ENCODE data around the gene ACOXL. TPM values are rescaled to one million over a fixed set of nuclear protein-coding genes. Genes with fewer than 3 reads are reported as not detected.

Gene ACOXL
- total and polyA plus RNA-seq, 4 donors: 4.4 to 32.8 (median 12.2) TPM

DNA sequence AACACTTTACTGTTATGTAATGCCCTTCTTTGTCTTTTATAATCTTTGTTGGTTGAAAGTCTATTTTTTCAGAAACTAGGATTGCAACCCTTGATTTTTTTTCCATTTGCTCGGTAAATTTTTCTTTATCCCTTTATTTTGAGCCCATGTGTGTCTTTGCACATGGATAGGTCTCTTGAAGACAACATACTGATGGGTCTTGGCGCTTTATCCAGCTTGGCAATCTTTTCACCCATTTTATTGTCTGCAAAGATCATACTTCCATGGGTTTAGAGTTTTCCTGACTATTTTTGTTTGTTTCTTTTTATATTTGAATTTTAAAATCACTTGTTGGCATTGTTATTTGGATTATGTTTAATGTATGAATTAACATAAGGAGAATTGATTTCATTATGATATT lies 27.0 kb downstream of the ACOXL start:
- no peak for ATAC-seq (ENCODE audit: insufficient read depth, low FRiP score)
- peaks cover 0 to 7% (median 3%) of the 10 kb centered on the region in 4 donors for H3K9me3 ChIP-seq (ENCODE audit: control insufficient read depth in 4 of 4, insufficient read depth in 3 of 4, low read length in 3 of 4)
- 91 to 92% methylated on average over 2 of the region's 2 CpGs for WGBS, 2 donors
- DNase-seq: no peak
- no peak for TF ChIP-seq CTCF (IDR thresholded peaks at IDR 0.05; ENCODE audit: control extremely low read depth, extremely low read depth)
- H3K4me1 ChIP-seq (ENCODE audit: control insufficient read depth in 5 of 5, insufficient read depth in 5 of 5, low read length in 5 of 5): peaks cover 0 to 2% (median 0%) of the 10 kb centered on the region in 5 donors
- H3K36me3 ChIP-seq (ENCODE audit: control insufficient read depth in 4 of 4, insufficient read depth in 4 of 4, low read length in 4 of 4): no peaks in the 10 kb centered on the region
- H3K4me3 ChIP-seq: no peak overlapping the region
- H3K9ac ChIP-seq (ENCODE audit: insufficient read depth in 1 of 2, low read length in 2 of 2): no peak overlapping the region
- no peak overlapping the region for H3K27ac ChIP-seq (ENCODE audit: low read depth in 1 of 2, low read length in 1 of 2)
- no peaks in the 10 kb centered on the region for H3K27me3 ChIP-seq (ENCODE audit: control insufficient read depth in 3 of 3, insufficient read depth in 3 of 3, low read length in 2 of 3)

DNA sequence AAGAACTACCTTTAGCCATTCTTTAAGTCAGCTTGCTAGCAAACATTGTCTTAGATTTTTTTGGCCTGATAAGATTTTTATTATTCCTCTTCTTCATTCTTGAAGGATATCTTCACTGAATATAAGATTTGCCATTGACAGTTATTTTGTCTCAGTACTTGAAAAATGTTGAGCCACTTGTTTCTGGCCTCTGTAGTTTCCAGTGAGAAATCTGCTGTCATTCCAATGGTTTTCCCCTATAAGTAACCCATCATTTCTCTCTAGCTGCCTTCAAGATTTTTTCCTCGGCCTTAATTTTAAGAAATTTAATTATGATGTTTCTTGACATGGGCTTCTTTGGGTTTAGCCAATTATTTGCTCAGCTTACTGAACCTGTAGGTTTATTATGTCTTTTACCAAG lies 32.6 kb downstream of the ACOXL start:
- H3K4me3 ChIP-seq: no peak overlapping the region
- no peak for DNase-seq
- H3K9ac ChIP-seq (ENCODE audit: insufficient read depth in 1 of 2, low read length in 2 of 2): no peak overlapping the region
- no peak overlapping the region for H3K27ac ChIP-seq (ENCODE audit: low read depth in 1 of 2, low read length in 1 of 2)
- no peak for ATAC-seq (ENCODE audit: insufficient read depth, low FRiP score)
- H3K9me3 ChIP-seq (ENCODE audit: control insufficient read depth in 4 of 4, insufficient read depth in 3 of 4, low read length in 3 of 4): peaks cover 0 to 7% (median 0%) of the 10 kb centered on the region in 4 donors
- H3K4me1 ChIP-seq (ENCODE audit: control insufficient read depth in 5 of 5, insufficient read depth in 5 of 5, low read length in 5 of 5): no peaks in the 10 kb centered on the region
- H3K27me3 ChIP-seq (ENCODE audit: control insufficient read depth in 3 of 3, insufficient read depth in 3 of 3, low read length in 2 of 3): no peaks in the 10 kb centered on the region
- H3K36me3 ChIP-seq (ENCODE audit: control insufficient read depth in 4 of 4, insufficient read depth in 4 of 4, low read length in 4 of 4): no peaks in the 10 kb centered on the region
- 99 to 100% methylated on average over 1 of the region's 1 CpG for WGBS, 2 donors
- TF ChIP-seq CTCF (IDR thresholded peaks at IDR 0.05; ENCODE audit: control extremely low read depth, extremely low read depth): no peak

DNA sequence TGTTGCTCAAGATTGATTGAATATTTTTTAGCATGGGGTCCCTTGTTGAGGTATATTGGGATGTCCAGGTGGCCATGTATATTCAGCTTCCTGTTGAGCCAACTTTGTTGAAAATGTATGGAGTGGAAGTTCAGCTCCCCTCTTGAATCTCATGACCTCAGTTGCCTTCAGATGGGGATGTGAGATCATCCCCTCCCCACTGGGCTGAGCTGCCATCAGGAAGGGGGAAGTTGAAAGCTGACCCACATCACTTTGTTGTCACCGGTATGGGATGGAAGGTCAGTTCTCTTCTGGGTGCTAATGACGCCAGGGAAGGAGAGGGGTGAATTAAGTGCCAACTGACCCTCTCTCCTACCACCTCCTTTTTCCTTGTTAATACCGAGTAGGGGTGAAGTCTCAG lies 33.9 kb downstream of the ACOXL start:
- H3K9me3 ChIP-seq (ENCODE audit: control insufficient read depth in 4 of 4, insufficient read depth in 3 of 4, low read length in 3 of 4): no peaks in the 10 kb centered on the region
- H3K4me1 ChIP-seq (ENCODE audit: control insufficient read depth in 5 of 5, insufficient read depth in 5 of 5, low read length in 5 of 5): peaks cover 0 to 13% (median 5%) of the 10 kb centered on the region in 5 donors
- H3K36me3 ChIP-seq (ENCODE audit: control insufficient read depth in 4 of 4, insufficient read depth in 4 of 4, low read length in 4 of 4): no peaks in the 10 kb centered on the region
- H3K9ac ChIP-seq (ENCODE audit: insufficient read depth in 1 of 2, low read length in 2 of 2): no peak overlapping the region
- no peak overlapping the region for H3K27ac ChIP-seq (ENCODE audit: low read depth in 1 of 2, low read length in 1 of 2)
- WGBS, 2 donors: 71 to 72% methylated on average over 3 of the region's 3 CpGs
- H3K27me3 ChIP-seq (ENCODE audit: control insufficient read depth in 3 of 3, insufficient read depth in 3 of 3, low read length in 2 of 3): no peaks in the 10 kb centered on the region
- no peak for TF ChIP-seq CTCF (IDR thresholded peaks at IDR 0.05; ENCODE audit: control extremely low read depth, extremely low read depth)
- no peak overlapping the region for H3K4me3 ChIP-seq
- no peak for DNase-seq
- ATAC-seq (ENCODE audit: insufficient read depth, low FRiP score): no peak

GRCh38 chr2:110768591-110768990 lies 36.2 kb downstream of the ACOXL start:
- 73 to 83% methylated on average over 10 of the region's 10 CpGs for WGBS, 2 donors
- H3K9me3 ChIP-seq (ENCODE audit: control insufficient read depth in 4 of 4, insufficient read depth in 3 of 4, low read length in 3 of 4): no peaks in the 10 kb centered on the region
- DNase-seq (no peak), ATAC-seq (ENCODE audit: insufficient read depth, low FRiP score) (no peak)
- H3K4me3 ChIP-seq: no peak overlapping the region
- peaks cover 0 to 3% (median 0%) of the 10 kb centered on the region in 4 donors for H3K36me3 ChIP-seq (ENCODE audit: control insufficient read depth in 4 of 4, insufficient read depth in 4 of 4, low read length in 4 of 4)
- H3K27ac ChIP-seq (ENCODE audit: low read depth in 1 of 2, low read length in 1 of 2): no peak overlapping the region
- H3K9ac ChIP-seq (ENCODE audit: insufficient read depth in 1 of 2, low read length in 2 of 2): no peak overlapping the region
- no peaks in the 10 kb centered on the region for H3K27me3 ChIP-seq (ENCODE audit: control insufficient read depth in 3 of 3, insufficient read depth in 3 of 3, low read length in 2 of 3)
- TF ChIP-seq CTCF (IDR thresholded peaks at IDR 0.05; ENCODE audit: control extremely low read depth, extremely low read depth): no peak
- H3K4me1 ChIP-seq (ENCODE audit: control insufficient read depth in 5 of 5, insufficient read depth in 5 of 5, low read length in 5 of 5): peaks cover 0 to 33% (median 11%) of the 10 kb centered on the region in 5 donors

All from lung (tissue), 12 donors.